Measurements from ENCODE around the gene KMO. TPM values are rescaled to one million over a fixed set of nuclear protein-coding genes. Genes with fewer than 3 reads are reported as not detected.

The KMO gene
- total RNA-seq, 6 experiments from 2014 or later, result 25.4 to 57.3 (median 28.3) TPM

GRCh38 chr1:241574154-241574553, 42.0 kb downstream of the KMO start:
- Histone ChIP-seq H3K4me1 (no peaks in the 10 kb centered on the region), H3K9me3 (no peaks in the 10 kb centered on the region), H3K27ac (no peak overlapping the region), H3K27me3 (no peaks in the 10 kb centered on the region), H3K4me3 (no peak overlapping the region), H3K36me3 (peaks cover 0 to 3% (median 0%) of the 10 kb centered on the region in 4 donors)
- ATAC-seq, result no peak
- TF ChIP-seq POLR2A (IDR thresholded peaks at IDR 0.05) (no peak), CTCF (IDR thresholded peaks at IDR 0.05) (no peak)
- intact Hi-C loops (cut with DNase I), result no loop called here
- DNase-seq, result no peak

GRCh38 chr1:241579434-241579833, 47.3 kb downstream of the KMO start:
- TF ChIP-seq CTCF (IDR thresholded peaks at IDR 0.05) (no peak), POLR2A (IDR thresholded peaks at IDR 0.05) (no peak)
- H3K27me3 ChIP-seq, result no peaks in the 10 kb centered on the region
- no peak overlapping the region for H3K27ac ChIP-seq
- intact Hi-C loops (cut with DNase I), result no loop called here
- peaks cover 0 to 3% (median 2%) of the 10 kb centered on the region in 4 donors for H3K36me3 ChIP-seq
- no peak for DNase-seq
- no peak overlapping the region for H3K4me3 ChIP-seq
- WGBS (ENCODE audit: insufficient coverage, low coverage, low lambda C conversion rate, missing lambda C conversion rate), result 53% methylated on average over 2 of the region's 4 CpGs
- no peaks in the 10 kb centered on the region for H3K9me3 ChIP-seq
- H3K4me1 ChIP-seq, result peaks cover 0 to 7% (median 0%) of the 10 kb centered on the region in 4 donors
- ATAC-seq, result peak; percentile 42 to 68 (median 58)

GRCh38 chr1:241582921-241583321, 50.7 kb downstream of the KMO start:
- no peak for TF ChIP-seq POLR2A (IDR thresholded peaks at IDR 0.05)
- no peak for TF ChIP-seq CTCF (IDR thresholded peaks at IDR 0.05)
- peaks cover 0 to 7% (median 0%) of the 10 kb centered on the region in 4 donors for H3K4me1 ChIP-seq
- peaks cover 0 to 4% (median 1%) of the 10 kb centered on the region in 4 donors for H3K36me3 ChIP-seq
- H3K4me3 ChIP-seq, result no peak overlapping the region
- ATAC-seq (peak; percentile 78 to 94 (median 84)), DNase-seq (peak; percentile 33 to 64 (median 59))
- H3K27me3 ChIP-seq, result no peaks in the 10 kb centered on the region
- no peaks in the 10 kb centered on the region for H3K9me3 ChIP-seq
- no peak overlapping the region for H3K27ac ChIP-seq
- WGBS (ENCODE audit: insufficient coverage, low coverage, low lambda C conversion rate, missing lambda C conversion rate), result no CpG with 5 or more reads among the region's 1 CpG
- intact Hi-C loops (cut with DNase I), result no loop called here

- DNase-seq (no peak), ATAC-seq (no peak)
- intact Hi-C loops (cut with DNase I), result no loop called here
- 91% methylated on average over 4 of the region's 14 CpGs for WGBS (ENCODE audit: insufficient coverage, low coverage, low lambda C conversion rate, missing lambda C conversion rate)
- Histone ChIP-seq H3K36me3 (peaks cover 0 to 9% (median 4%) of the 10 kb centered on the region in 4 donors), H3K9me3 (no peaks in the 10 kb centered on the region), H3K4me1 (peaks cover 0 to 7% (median 0%) of the 10 kb centered on the region in 4 donors), H3K27ac (no peak overlapping the region), H3K4me3 (no peak overlapping the region), H3K27me3 (no peaks in the 10 kb centered on the region)
- no peak for TF ChIP-seq POLR2A (IDR thresholded peaks at IDR 0.05)
- TF ChIP-seq CTCF (IDR thresholded peaks at IDR 0.05), result no peak
Observed at GRCh38 chr1:241586905-241587512, 54.8 kb downstream of the KMO start.
